ENCODE results near the gene CLBA1. TPM values are rescaled to one million over a fixed set of nuclear protein-coding genes. Genes with fewer than 3 reads are reported as not detected.

CLBA1 gene
- total and polyA plus RNA-seq, 3 donors from 2014 or later = 27.6 to 53.9 (median 47.6) TPM

DNA sequence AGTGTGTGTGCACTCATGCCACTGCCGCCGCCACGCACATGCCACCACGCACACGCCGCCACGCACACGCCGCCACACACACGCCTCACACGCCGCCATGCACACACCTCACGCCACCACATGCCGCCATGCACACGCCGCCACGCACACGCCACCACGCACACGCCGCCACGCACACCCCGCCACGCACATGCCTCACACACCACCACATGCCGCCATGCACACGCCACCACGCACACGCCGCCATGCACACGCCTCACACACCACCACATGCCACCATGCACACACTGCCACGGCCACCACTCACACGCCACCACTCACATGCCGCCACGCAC, 6.3 kb downstream of the CLBA1 start:
- H3K36me3 ChIP-seq (ENCODE audit: low read depth, missing control alignments) = no peaks in the 10 kb centered on the region
- DNase-seq = no peak
- intact Hi-C loops (cut with DNase I; ENCODE audit: low total_unique reads) = no loop called here
- H3K4me1 ChIP-seq = peaks cover under 1% of the 10 kb centered on the region
- H3K9me3 ChIP-seq = no peaks in the 10 kb centered on the region
- 96 to 98% methylated on average over 34 of the region's 34 CpGs for WGBS, 2 donors
- no peaks in the 10 kb centered on the region for H3K27me3 ChIP-seq
- H3K27ac ChIP-seq = no peak overlapping the region
- H3K4me3 ChIP-seq = no peak overlapping the region
- TF ChIP-seq CTCF (IDR thresholded peaks at IDR 0.05) = no peak
- TF ChIP-seq POLR2A (IDR thresholded peaks at IDR 0.05) = no peak

GRCh38 chr14:104992501-104992900, 6.9 kb downstream of the CLBA1 start:
- Histone ChIP-seq H3K27me3 (no peaks in the 10 kb centered on the region), H3K4me3 (no peak overlapping the region), H3K9me3 (no peaks in the 10 kb centered on the region), H3K36me3 (ENCODE audit: low read depth, missing control alignments) (no peaks in the 10 kb centered on the region), H3K4me1 (no peaks in the 10 kb centered on the region), H3K27ac (no peak overlapping the region)
- TF ChIP-seq CTCF (IDR thresholded peaks at IDR 0.05) = no peak
- TF ChIP-seq POLR2A (IDR thresholded peaks at IDR 0.05) = no peak
- intact Hi-C loops (cut with DNase I; ENCODE audit: low total_unique reads) = no loop called here
- 93 to 95% methylated on average over 11 of the region's 11 CpGs for WGBS, 2 donors
- no peak for DNase-seq

DNA sequence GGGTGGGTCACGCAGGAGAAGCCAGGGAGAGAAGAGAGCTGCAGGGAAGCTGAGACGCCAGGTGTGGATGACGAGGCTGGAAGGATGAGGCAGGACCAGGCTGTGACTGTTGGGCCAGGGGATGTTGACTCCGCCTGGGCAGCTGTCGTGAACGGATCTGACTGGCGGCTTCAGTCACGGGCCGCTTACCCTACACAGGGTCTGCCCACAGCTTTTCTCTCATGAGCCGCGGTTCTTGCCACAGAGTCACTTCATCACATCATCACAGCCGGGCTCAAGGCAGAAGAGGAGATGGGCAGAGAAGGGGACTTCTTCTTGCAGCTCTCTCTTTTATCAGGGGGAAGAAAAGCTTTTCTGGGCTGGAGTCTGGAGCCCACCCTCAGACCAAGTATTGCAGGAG, 7.7 kb downstream of the CLBA1 start:
- Histone ChIP-seq H3K27me3 (no peaks in the 10 kb centered on the region), H3K27ac (no peak overlapping the region), H3K9me3 (no peaks in the 10 kb centered on the region), H3K36me3 (ENCODE audit: low read depth, missing control alignments) (no peaks in the 10 kb centered on the region), H3K4me1 (no peaks in the 10 kb centered on the region), H3K4me3 (no peak overlapping the region)
- 91 to 92% methylated on average over 9 to 12 of the region's 12 CpGs for WGBS, 2 donors
- intact Hi-C loops (cut with DNase I; ENCODE audit: low total_unique reads) = no loop called here
- TF ChIP-seq CTCF (IDR thresholded peaks at IDR 0.05) (no peak), POLR2A (IDR thresholded peaks at IDR 0.05) (no peak)
- no peak for DNase-seq

GRCh38 chr14:104993808-104994591, 8.4 kb downstream of the CLBA1 start:
- H3K4me1 ChIP-seq = no peaks in the 10 kb centered on the region
- TF ChIP-seq POLR2A (IDR thresholded peaks at IDR 0.05) (no peak), CTCF (IDR thresholded peaks at IDR 0.05) (no peak)
- no peak for DNase-seq
- H3K27ac ChIP-seq = no peak overlapping the region
- intact Hi-C loops (cut with DNase I; ENCODE audit: low total_unique reads) = no loop called here
- no peaks in the 10 kb centered on the region for H3K9me3 ChIP-seq
- H3K36me3 ChIP-seq (ENCODE audit: low read depth, missing control alignments) = no peaks in the 10 kb centered on the region
- H3K4me3 ChIP-seq = no peak overlapping the region
- 86 to 87% methylated on average over 22 of the region's 22 CpGs for WGBS, 2 donors
- no peaks in the 10 kb centered on the region for H3K27me3 ChIP-seq

GRCh38 chr14:104994978-104995377, 9.4 kb downstream of the CLBA1 start:
- 84 to 88% methylated on average over 6 of the region's 6 CpGs for WGBS, 2 donors
- intact Hi-C loops (cut with DNase I; ENCODE audit: low total_unique reads) = no loop called here
- H3K9me3 ChIP-seq = no peaks in the 10 kb centered on the region
- H3K27ac ChIP-seq = no peak overlapping the region
- no peaks in the 10 kb centered on the region for H3K27me3 ChIP-seq
- TF ChIP-seq CTCF (IDR thresholded peaks at IDR 0.05) (no peak), POLR2A (IDR thresholded peaks at IDR 0.05) (no peak)
- H3K4me1 ChIP-seq = no peaks in the 10 kb centered on the region
- no peak for DNase-seq
- H3K4me3 ChIP-seq = no peak overlapping the region
- H3K36me3 ChIP-seq (ENCODE audit: low read depth, missing control alignments) = no peaks in the 10 kb centered on the region

All from testis (tissue), 3 donors.